Esophagus squamous epithelium (tissue), 5 donors: ENCODE results near the gene ACER3. TPM values are rescaled to one million over a fixed set of nuclear protein-coding genes. Genes with fewer than 3 reads are reported as not detected.
A peak's percentile ranks its signal among the peaks of the same experiment; 100 is the strongest.
"Not testable (repeated sequence)": the region's sequence is repeated elsewhere in the genome, so short reads cannot be mapped to it uniquely, and the experiment has no call there.

Source experiments
- DNase-seq: peaks from one replicate; lab custom pipeline; 2025; lab: John Stamatoyannopoulos, UW
- H3K27ac ChIP-seq, 4 donors: fragments of 200-600 bp; sonication (generic); one replicate each; pipeline ENCODE4 v1.5.1; 2016 to 2019; ENCODE audit warnings: mild to moderate bottlenecking in 1 of 4
- H3K27me3 ChIP-seq, 4 donors: fragments of 200-600 bp; sonication (generic); 1 replicate in 3 of 4; 2 replicates in 1 of 4; pipeline versions ENCODE4 v1.5.1 to v1.6.0; 2017 to 2021; ENCODE audit warnings: antibody characterized with exemption in 1 of 4
- H3K36me3 ChIP-seq, 3 donors: fragments of 200-600 bp; sonication (generic); one replicate each; pipeline ENCODE4 v1.5.1; 2016 to 2019
- H3K4me1 ChIP-seq, 3 donors: fragments of 200-600 bp; sonication (generic); one replicate each; pipeline ENCODE4 v1.5.1; 2017 to 2019
- H3K4me3 ChIP-seq, 4 donors: fragments of 200-600 bp; sonication (generic); 1 replicate in 3 of 4; 2 replicates in 1 of 4; pipeline ENCODE4 v1.5.1; 2016 to 2019; ENCODE audit warnings: mild to moderate bottlenecking in 2 of 4, moderate library complexity in 1 of 4
- H3K9me3 ChIP-seq, 3 donors: fragments of 200-600 bp; sonication (generic); one replicate each; pipeline ENCODE4 v1.5.1; 2016 to 2019
- CTCF ChIP-seq, 6 experiments: fragments of 450-650 bp in 4 of 6; fragments of 200-600 bp in 2 of 6; sonication (generic) in 2 of 6; IDR thresholded peaks; one replicate each; pipeline ENCODE4 v1.5.1; 2016 to 2019; ENCODE audit warnings: antibody characterized with exemption in 6 of 6, mild to moderate bottlenecking in 4 of 6, moderate library complexity in 4 of 6
- POLR2A ChIP-seq, 4 donors: fragments of 450-650 bp; IDR thresholded peaks; one replicate each; pipeline ENCODE4 v1.6.1; 2017; ENCODE audit warnings: antibody characterized with exemption in 4 of 4, mild to moderate bottlenecking in 4 of 4, moderate library complexity in 3 of 4
- WGBS, 2 donors: methylation state at CpG; one replicate each; pipeline ENCODE4 v1.1.5; 2018; 5-methylcytosine and 5-hydroxymethylcytosine counted together
- intact Hi-C: fragments of 100-400 bp; cut with DNase I; formaldehyde crosslinking; loops from one replicate; pipeline ENCODE4 v1.15.0; 2022
- total RNA-seq, 4 donors: library from RNA; depleted of rRNA; stranded (reverse); fragments of >200 nt; gene quantifications; one replicate each; pipeline ENCODE4 v1.1.0, GENCODE V29; 2016
- donor health status: DM: yes; HTN: yes; CAD: no.

The ACER3 gene
- total RNA-seq, 4 donors from 2014 or later, result 9.9 to 34.2 (median 23.3) TPM

- Histone ChIP-seq H3K9me3 (no peaks in the 10 kb centered on the region), H3K36me3 (no peaks in the 10 kb centered on the region), H3K27ac (peak overlapping the region; percentile 2 to 65 (median 28)), H3K27me3 (no peaks in the 10 kb centered on the region), H3K4me3 (no peak overlapping the region), H3K4me1 (peaks cover 14 to 38% (median 28%) of the 10 kb centered on the region in 3 donors)
- intact Hi-C loops, result no loop called here
- no peak for DNase-seq
- TF ChIP-seq CTCF (IDR thresholded peaks at IDR 0.05) (no peak), POLR2A (IDR thresholded peaks at IDR 0.05) (no peak)
- WGBS, 2 donors, result 78 to 85% methylated on average over 1 of the region's 1 CpG
These were observed 34.9 kb upstream of the ACER3 start for GRCh38 chr11:76825726-76826396.

- H3K36me3 ChIP-seq, intact Hi-C loops, DNase-seq, H3K4me3 ChIP-seq, H3K27ac ChIP-seq, H3K27me3 ChIP-seq, H3K9me3 ChIP-seq: not testable (repeated sequence)
- peaks cover 14 to 44% (median 35%) of the 10 kb centered on the region in 3 donors for H3K4me1 ChIP-seq
- WGBS, 2 donors, result 82 to 88% methylated on average over 3 of the region's 3 CpGs
These were observed 34.2 kb upstream of the ACER3 start for GRCh38 chr11:76826508-76826907.

- DNase-seq, H3K4me3 ChIP-seq, H3K9me3 ChIP-seq, H3K27ac ChIP-seq, H3K27me3 ChIP-seq, H3K36me3 ChIP-seq, intact Hi-C loops: not testable (repeated sequence)
- H3K4me1 ChIP-seq, result peaks cover 14 to 48% (median 35%) of the 10 kb centered on the region in 3 donors
These were observed 33.7 kb upstream of the ACER3 start for GRCh38 chr11:76827005-76827404.

- peaks cover 0 to 57% (median 23%) of the 10 kb centered on the region in 3 donors for H3K4me1 ChIP-seq
- no peak for DNase-seq
- no peak for TF ChIP-seq POLR2A (IDR thresholded peaks at IDR 0.05)
- TF ChIP-seq CTCF (IDR thresholded peaks at IDR 0.05), result no peak
- peaks cover 0 to 5% (median 0%) of the 10 kb centered on the region in 4 donors for H3K27me3 ChIP-seq
- intact Hi-C loops, result no loop called here
- no peaks in the 10 kb centered on the region for H3K9me3 ChIP-seq
- no peak overlapping the region for H3K4me3 ChIP-seq
- 23 to 32% methylated on average over 7 to 9 of the region's 9 CpGs for WGBS, 2 donors
- no peaks in the 10 kb centered on the region for H3K36me3 ChIP-seq
- no peak overlapping the region for H3K27ac ChIP-seq
These were observed 29.9 kb upstream of the ACER3 start for GRCh38 chr11:76830639-76831327.

- TF ChIP-seq POLR2A (IDR thresholded peaks at IDR 0.05) (no peak), CTCF (IDR thresholded peaks at IDR 0.05) (no peak)
- DNase-seq, result no peak
- intact Hi-C loops, result no loop called here
These were observed 28.9 kb upstream of the ACER3 start for GRCh38 chr11:76831686-76832310.

GRCh38 chr11:76832361-76832760 is 28.4 kb upstream of the ACER3 start:
- no peak overlapping the region for H3K4me3 ChIP-seq
- no peaks in the 10 kb centered on the region for H3K9me3 ChIP-seq
- H3K27me3 ChIP-seq, result peaks cover 0 to 9% (median 0%) of the 10 kb centered on the region in 4 donors
- intact Hi-C loops, result no loop called here
- peaks cover 13 to 70% (median 34%) of the 10 kb centered on the region in 3 donors for H3K4me1 ChIP-seq
- TF ChIP-seq CTCF (IDR thresholded peaks at IDR 0.05) (no peak), POLR2A (IDR thresholded peaks at IDR 0.05) (no peak)
- no peak for DNase-seq
- no peaks in the 10 kb centered on the region for H3K36me3 ChIP-seq
- no peak overlapping the region for H3K27ac ChIP-seq

More at GRCh38 chr11:76831686-76832310, 28.9 kb upstream of the ACER3 start:
- Histone ChIP-seq H3K27me3 (peaks cover 0 to 5% (median 0%) of the 10 kb centered on the region in 4 donors), H3K4me1 (peaks cover 10 to 65% (median 29%) of the 10 kb centered on the region in 3 donors), H3K4me3 (no peak overlapping the region), H3K27ac (no peak overlapping the region), H3K9me3 (no peaks in the 10 kb centered on the region), H3K36me3 (no peaks in the 10 kb centered on the region)
- 91 to 94% methylated on average over 4 of the region's 4 CpGs for WGBS, 2 donors
